Progenitor cell of endocrine pancreas (in vitro differentiated cells): ENCODE data around the gene DMAC2. TPM values are rescaled to one million over a fixed set of nuclear protein-coding genes. Genes with fewer than 3 reads are reported as not detected.
"Not testable (repeated sequence)": the region's sequence is repeated elsewhere in the genome, so short reads cannot be mapped to it uniquely, and the experiment has no call there.

ENCODE experiments used
- DNase-seq: peaks from one replicate; pipeline ENCODE4 v3.0.0; 2021; ENCODE audit warnings: low spot score; ENCODE audit not compliant: unreplicated experiment
- H3K27ac Mint-ChIP-seq: 2 replicates; pipeline ENCODE4 v1.8.0; 2021; ENCODE audit warnings: mild to moderate bottlenecking, moderate library complexity, mixed read lengths
- H3K27me3 Mint-ChIP-seq: 2 replicates; pipeline ENCODE4 v1.8.0; 2021; ENCODE audit warnings: mixed read lengths
- H3K36me3 Mint-ChIP-seq: 2 replicates; pipeline ENCODE4 v1.8.0; 2022; ENCODE audit warnings: mixed read lengths; ENCODE audit not compliant: insufficient read depth
- H3K4me1 Mint-ChIP-seq: 2 replicates; pipeline ENCODE4 v1.8.0; 2021; ENCODE audit warnings: low read depth, mixed read lengths
- H3K4me3 Mint-ChIP-seq: 2 replicates; pipeline ENCODE4 v1.8.0; 2021; ENCODE audit warnings: low read depth, mild to moderate bottlenecking, moderate library complexity, mixed read lengths
- H3K9me3 Mint-ChIP-seq: 2 replicates; pipeline ENCODE4 v1.8.0; 2021; ENCODE audit warnings: low read depth, mixed read lengths
- CTCF ChIP-seq: fragments of 200-600 bp; sonication (generic); IDR thresholded peaks from one replicate; pipeline ENCODE4 v1.5.0; 2021; ENCODE audit warnings: antibody characterized with exemption, mild to moderate bottlenecking; ENCODE audit not compliant: unreplicated experiment
- total RNA-seq: library from RNA; stranded (reverse); gene quantifications from 2 replicates; pipeline ENCODE4 v1.2.1, GENCODE V29; 2021

DMAC2 gene
- total RNA-seq, 1 donor from 2014 or later: 54.1 TPM

DNA sequence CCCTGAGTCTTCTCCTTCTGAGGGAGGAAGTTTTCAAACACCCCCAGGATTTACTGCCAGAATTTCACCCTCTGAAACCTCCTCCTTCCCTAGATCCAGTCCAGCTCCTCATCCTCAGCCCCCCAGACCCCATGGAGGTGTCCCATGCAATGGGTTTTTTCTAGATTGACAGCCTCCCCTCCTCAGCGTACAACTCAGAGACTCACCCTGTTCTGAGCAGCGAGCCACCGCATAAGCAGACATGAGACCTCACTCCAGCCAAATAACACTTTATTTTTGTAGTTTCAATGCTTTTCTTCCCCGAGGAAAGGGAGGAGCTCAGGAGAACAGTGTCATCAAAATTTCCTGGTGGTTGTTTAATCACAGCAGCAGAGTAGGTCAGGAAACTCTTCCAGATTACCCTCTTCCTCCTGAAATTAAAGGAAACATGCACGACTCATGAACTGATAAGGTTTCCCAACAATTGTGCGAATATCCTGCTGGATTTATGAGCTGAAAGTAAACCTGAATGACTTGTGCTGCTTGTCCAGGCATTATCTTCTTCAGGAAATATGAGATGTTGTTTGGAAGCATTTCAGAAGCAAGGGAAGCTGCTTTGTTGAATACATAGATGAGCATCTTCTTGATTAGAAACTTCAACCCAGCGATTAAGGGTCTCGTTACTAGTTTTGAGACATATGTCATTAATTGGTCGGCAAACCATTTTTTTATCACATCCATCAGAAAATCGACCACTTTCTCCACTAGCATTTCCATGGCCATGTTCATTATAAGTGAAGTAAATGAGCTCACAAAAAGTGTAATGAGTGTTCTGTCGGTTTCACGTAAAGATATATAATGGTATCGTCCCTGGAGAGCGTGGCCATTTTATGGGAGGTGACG lies 39.4 kb upstream of the DMAC2 start:
- Mint-ChIP-seq H3K4me3 (no peak overlapping the region), H3K9me3 (peaks cover 39% of the 10 kb centered on the region), H3K36me3 (no peaks in the 10 kb centered on the region), H3K27me3 (no peaks in the 10 kb centered on the region), H3K4me1 (no peaks in the 10 kb centered on the region), H3K27ac (no peak overlapping the region)
- no peak for TF ChIP-seq CTCF
- DNase-seq: no peak

- Mint-ChIP-seq H3K4me1 (no peaks in the 10 kb centered on the region), H3K27me3 (no peaks in the 10 kb centered on the region), H3K4me3 (no peak overlapping the region), H3K9me3 (peaks cover 43% of the 10 kb centered on the region), H3K36me3 (no peaks in the 10 kb centered on the region), H3K27ac (no peak overlapping the region)
- TF ChIP-seq CTCF: no peak
- DNase-seq: no peak
Measured at GRCh38 chr19:41478171-41478570, 38.5 kb upstream of the DMAC2 start.

- Mint-ChIP-seq H3K9me3 (peaks cover 54% of the 10 kb centered on the region), H3K4me3 (no peak overlapping the region), H3K36me3 (no peaks in the 10 kb centered on the region), H3K27ac (no peak overlapping the region), H3K27me3 (no peaks in the 10 kb centered on the region), H3K4me1 (no peaks in the 10 kb centered on the region)
- no peak for DNase-seq
- TF ChIP-seq CTCF: no peak
Measured at GRCh38 chr19:41476583-41476982, 36.9 kb upstream of the DMAC2 start.

DNA sequence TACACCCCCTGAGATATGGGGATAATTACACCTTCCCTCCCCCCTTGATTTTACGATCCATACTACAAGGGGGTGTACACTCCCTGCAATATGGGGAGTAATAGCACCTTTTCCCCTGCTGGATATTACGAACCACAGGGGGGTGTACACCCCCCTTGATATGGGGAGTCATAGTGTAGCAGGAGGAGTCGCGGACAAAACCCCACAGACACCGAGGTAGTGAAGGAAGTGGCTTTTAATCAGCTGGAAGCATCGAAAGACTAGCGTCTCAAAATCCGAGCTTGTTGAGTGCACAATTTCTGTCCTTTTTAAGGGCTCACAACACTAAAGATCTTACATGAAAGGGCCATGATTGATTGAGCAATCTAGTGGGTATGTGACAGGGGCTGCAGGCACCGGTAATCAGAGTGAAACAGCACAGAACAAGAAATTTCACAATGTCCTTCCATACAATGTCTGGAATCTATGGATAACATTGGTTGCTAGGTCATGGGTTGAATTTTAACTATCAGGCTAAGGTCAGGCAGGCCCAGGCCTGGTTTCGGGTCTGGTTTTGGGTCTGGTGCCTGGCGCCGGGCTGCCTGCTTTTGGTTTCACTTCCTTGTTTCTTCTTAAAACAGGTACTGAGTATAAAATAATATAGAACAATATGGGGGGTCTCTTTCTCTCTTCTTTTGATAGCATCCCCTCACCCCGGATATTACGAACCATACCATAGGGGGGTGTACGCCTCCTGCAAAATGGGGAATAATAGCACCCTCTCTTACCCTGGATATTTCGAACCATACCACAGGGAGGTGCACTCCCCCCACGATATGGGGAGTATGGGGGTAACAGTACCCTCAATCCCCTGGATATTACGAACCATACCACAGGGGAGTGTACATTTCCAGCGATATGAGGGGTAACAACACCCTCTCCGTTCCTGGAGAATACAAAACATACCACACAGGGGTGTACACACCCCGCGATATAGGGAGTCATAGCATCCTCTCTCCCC lies 23.8 kb upstream of the DMAC2 start:
- not testable (repeated sequence) for H3K27me3 Mint-ChIP-seq, H3K4me1 Mint-ChIP-seq, H3K36me3 Mint-ChIP-seq

GRCh38 chr19:41462497-41462896 lies 22.8 kb upstream of the DMAC2 start:
- H3K27me3 Mint-ChIP-seq: no peaks in the 10 kb centered on the region
- TF ChIP-seq CTCF: no peak
- no peak for DNase-seq
- H3K27ac Mint-ChIP-seq: no peak overlapping the region
- H3K4me3 Mint-ChIP-seq: no peak overlapping the region
- H3K9me3 Mint-ChIP-seq: peaks cover 39% of the 10 kb centered on the region
- H3K4me1 Mint-ChIP-seq: no peaks in the 10 kb centered on the region
- H3K36me3 Mint-ChIP-seq: no peaks in the 10 kb centered on the region

More for the DNA sequence above, 23.8 kb upstream of the DMAC2 start:
- H3K9me3 Mint-ChIP-seq: peaks cover 40% of the 10 kb centered on the region
- not testable (repeated sequence) for H3K4me3 Mint-ChIP-seq, H3K27ac Mint-ChIP-seq, DNase-seq
